H9 (cell line): ENCODE data around the gene FRK. TPM values are rescaled to one million over a fixed set of nuclear protein-coding genes. Genes with fewer than 3 reads are reported as not detected.
"Not testable (repeated sequence)": the region's sequence is repeated elsewhere in the genome, so short reads cannot be mapped to it uniquely, and the experiment has no call there.

ENCODE experiments used
- DNase-seq: peaks from one replicate; pipeline ENCODE4 v3.0.0-alpha.2; 2017
- H2AFZ ChIP-seq: one replicate; pipeline ENCODE4 v1.6.1; 2013; ENCODE audit warnings: mild to moderate bottlenecking, low read length, control low read depth, moderate library complexity
- H2AK5ac ChIP-seq: 2 replicates; pipeline ENCODE4 v1.6.1; 2013; ENCODE audit warnings: low read length, control low read depth, mixed read lengths; ENCODE audit not compliant: insufficient read length
- H2BK120ac ChIP-seq: one replicate; pipeline ENCODE4 v1.6.1; 2013; ENCODE audit warnings: low read depth, mild to moderate bottlenecking, low read length, control low read depth, inconsistent platforms; ENCODE audit not compliant: poor library complexity, severe bottlenecking
- H2BK12ac ChIP-seq: 2 replicates; pipeline ENCODE4 v1.6.1; 2013; ENCODE audit warnings: low read length, control low read depth, mixed read lengths, low read depth; ENCODE audit not compliant: insufficient read length
- H2BK15ac ChIP-seq: 2 replicates; pipeline ENCODE4 v1.6.1; 2013; ENCODE audit warnings: low read depth, low read length, control low read depth
- H2BK20ac ChIP-seq: one replicate; pipeline ENCODE4 v1.6.1; 2013; ENCODE audit warnings: low read depth, mild to moderate bottlenecking, low read length, control low read depth, inconsistent platforms; ENCODE audit not compliant: poor library complexity, severe bottlenecking
- H2BK5ac ChIP-seq: 2 replicates; pipeline ENCODE4 v1.6.1; 2013; ENCODE audit warnings: low read length, control low read depth, mixed read lengths; ENCODE audit not compliant: insufficient read length
- H3K14ac ChIP-seq: 2 replicates; pipeline ENCODE4 v1.6.1; 2013; ENCODE audit warnings: low read length, control low read depth; ENCODE audit not compliant: insufficient read depth
- H3K18ac ChIP-seq: 2 replicates; pipeline ENCODE4 v1.6.1; 2013; ENCODE audit warnings: low read depth, mild to moderate bottlenecking, mixed read lengths, low read length, control low read depth; ENCODE audit not compliant: insufficient read length
- H3K23ac ChIP-seq: 2 replicates; pipeline ENCODE4 v1.6.1; 2013; ENCODE audit warnings: low read length, control low read depth, mixed read lengths, low read depth; ENCODE audit not compliant: insufficient read length
- H3K23me2 ChIP-seq: 2 replicates; pipeline ENCODE4 v1.6.1; 2013; ENCODE audit warnings: low read depth, mild to moderate bottlenecking, mixed read lengths, low read length, control low read depth; ENCODE audit not compliant: insufficient read length, poor library complexity, severe bottlenecking
- H3K27ac ChIP-seq: 2 replicates; pipeline ENCODE4 v1.5.1; 2013; ENCODE audit warnings: low read length, control low read depth, mixed read lengths, low read depth; ENCODE audit not compliant: insufficient read length
- H3K27me3 ChIP-seq: 2 replicates; pipeline ENCODE4 v1.6.1; 2013; ENCODE audit warnings: low read length, control low read depth, inconsistent platforms; ENCODE audit not compliant: insufficient read depth
- H3K4ac ChIP-seq: 2 replicates; pipeline ENCODE4 v1.6.1; 2013; ENCODE audit warnings: low read depth, mild to moderate bottlenecking, control low read depth, inconsistent platforms, low read length, moderate library complexity
- H3K4me1 ChIP-seq: 2 replicates; pipeline ENCODE4 v1.6.1; 2013; ENCODE audit warnings: low read length, control low read depth, inconsistent platforms; ENCODE audit not compliant: insufficient read depth
- H3K4me2 ChIP-seq: 2 replicates; pipeline ENCODE4 v1.6.1; 2013; ENCODE audit warnings: low read length, control low read depth, mixed read lengths; ENCODE audit not compliant: insufficient read length, insufficient read depth
- H3K56ac ChIP-seq: 2 replicates; pipeline ENCODE4 v1.6.1; 2013; ENCODE audit warnings: low read depth, mild to moderate bottlenecking, mixed read lengths, low read length, control low read depth; ENCODE audit not compliant: insufficient read length
- H3K79me1 ChIP-seq: 2 replicates; pipeline ENCODE4 v1.6.1; 2013; ENCODE audit warnings: low read depth, mild to moderate bottlenecking, moderate library complexity, low read length, control low read depth, inconsistent platforms; ENCODE audit not compliant: insufficient read depth, poor library complexity, severe bottlenecking
- H3K79me2 ChIP-seq: 2 replicates; pipeline ENCODE4 v1.6.1; 2013; ENCODE audit warnings: low read length, control low read depth, inconsistent platforms; ENCODE audit not compliant: insufficient read depth
- H3K9ac ChIP-seq: 2 replicates; pipeline ENCODE4 v1.6.1; 2013; ENCODE audit warnings: low read length, control low read depth, mixed read lengths; ENCODE audit not compliant: insufficient read length; ENCODE audit errors: extremely low read depth
- H3K9me3 ChIP-seq: one replicate; pipeline ENCODE4 v1.6.1; 2013; ENCODE audit warnings: low read depth, low read length, inconsistent platforms; ENCODE audit not compliant: control insufficient read depth
- H3T11ph ChIP-seq: one replicate; pipeline ENCODE4 v1.6.1; 2013; ENCODE audit warnings: mild to moderate bottlenecking, low read length, control low read depth, inconsistent platforms
- H4K20me1 ChIP-seq: one replicate; pipeline ENCODE4 v1.6.1; 2013; ENCODE audit not compliant: control insufficient read depth, insufficient read length, insufficient read depth
- H4K5ac ChIP-seq: 2 replicates; pipeline ENCODE4 v1.6.1; 2013; ENCODE audit warnings: low read depth, mild to moderate bottlenecking, mixed read lengths, low read length, control low read depth; ENCODE audit not compliant: insufficient read length
- H4K8ac ChIP-seq: replicated peaks from 2 replicates; pipeline ENCODE4 v1.6.1; 2013; ENCODE audit warnings: low read length, control low read depth, mixed read lengths, low read depth; ENCODE audit not compliant: insufficient read length
- H4K91ac ChIP-seq: 2 replicates; pipeline ENCODE4 v1.6.1; 2013; ENCODE audit warnings: low read depth, mild to moderate bottlenecking, moderate library complexity, mixed read lengths, low read length, control low read depth; ENCODE audit not compliant: insufficient read length
- H3K27ac Mint-ChIP-seq, 3 experiments: 2 replicates in 2 of 3; 3 replicates in 1 of 3; pipeline ENCODE4 v1.8.0; 2020 to 2021; ENCODE audit warnings: mixed read lengths in 3 of 3, mild to moderate bottlenecking in 1 of 3, moderate library complexity in 1 of 3
- H3K27me3 Mint-ChIP-seq: 2 replicates; pipeline ENCODE4 v1.8.0; 2021; ENCODE audit warnings: low read depth, mild to moderate bottlenecking, moderate library complexity, mixed read lengths
- H3K36me3 Mint-ChIP-seq, 3 experiments: 2 replicates in 2 of 3; 3 replicates in 1 of 3; pipeline ENCODE4 v1.8.0; 2020 to 2021; ENCODE audit warnings: low read depth in 3 of 3, mixed read lengths in 3 of 3; ENCODE audit not compliant: insufficient read depth in 1 of 3
- H3K4me1 Mint-ChIP-seq, 2 experiments: 2 replicates each; pipeline ENCODE4 v1.8.0; 2020; ENCODE audit warnings: mixed read lengths in 2 of 2
- H3K4me3 Mint-ChIP-seq, 2 experiments: 2 replicates in 1 of 2; 3 replicates in 1 of 2; pipeline ENCODE4 v1.8.0; 2020 to 2021; ENCODE audit warnings: mild to moderate bottlenecking in 2 of 2, mixed read lengths in 2 of 2, moderate library complexity in 1 of 2
- H3K9me3 Mint-ChIP-seq, 2 experiments: 2 replicates in 1 of 2; 3 replicates in 1 of 2; pipeline ENCODE4 v1.8.0; 2020; ENCODE audit warnings: mild to moderate bottlenecking in 2 of 2, mixed read lengths in 2 of 2, moderate library complexity in 1 of 2
- WGBS: extraction: QIAGEN DNeasy Blood & Tissue Kit; methylation state at CpG from one replicate; pipeline ENCODE4 v1.1.7; 2013; ENCODE audit warnings: missing lambda C conversion rate, low lambda C conversion rate, mixed read lengths; ENCODE audit not compliant: insufficient read length; ENCODE audit errors: extremely low coverage; 5-methylcytosine and 5-hydroxymethylcytosine counted together
- total RNA-seq: library from RNA; stranded (reverse); gene quantifications from 2 replicates; pipeline ENCODE4 v1.2.1, GENCODE V29; 2021
- TF ChIP-seq, protein P1 (sequence below): fragments of 200-600 bp; sonication (generic); conservative IDR thresholded peaks from 3 replicates; pipeline ENCODE4 v1.8.0; 2021; ENCODE audit warnings: antibody characterized with exemption, mild to moderate bottlenecking

Gene FRK
- total RNA-seq, 1 experiment from 2014 or later, result 0.15 TPM

- Histone ChIP-seq H3K9me3 (no peaks in the 10 kb centered on the region), H2BK120ac (no peak overlapping the region), H2BK20ac (no peak overlapping the region), H3K4me2 (no peak overlapping the region), H2BK5ac (no peak overlapping the region), H3T11ph (no peak overlapping the region), H2BK12ac (no peak overlapping the region), H3K23ac (no peak overlapping the region), H2AFZ (no peak overlapping the region), H3K79me1 (no peaks in the 10 kb centered on the region), H3K4ac (no peak overlapping the region), H4K20me1 (no peaks in the 10 kb centered on the region), H2AK5ac (no peak overlapping the region), H3K23me2 (no peaks in the 10 kb centered on the region), H3K14ac (no peak overlapping the region), H2BK15ac (no peak overlapping the region), H4K91ac (no peak overlapping the region), H3K18ac (no peak overlapping the region), H3K4me1 (no peaks in the 10 kb centered on the region), H4K8ac (no peak overlapping the region), H3K56ac (no peak overlapping the region), H3K27ac (no peak overlapping the region), H3K27me3 (no peaks in the 10 kb centered on the region), H4K5ac (no peak overlapping the region), H3K79me2 (no peaks in the 10 kb centered on the region), H3K9ac (no peak overlapping the region)
- WGBS, result no CpG with 5 or more reads among the region's 1 CpG
- TF ChIP-seq, protein P1, sequence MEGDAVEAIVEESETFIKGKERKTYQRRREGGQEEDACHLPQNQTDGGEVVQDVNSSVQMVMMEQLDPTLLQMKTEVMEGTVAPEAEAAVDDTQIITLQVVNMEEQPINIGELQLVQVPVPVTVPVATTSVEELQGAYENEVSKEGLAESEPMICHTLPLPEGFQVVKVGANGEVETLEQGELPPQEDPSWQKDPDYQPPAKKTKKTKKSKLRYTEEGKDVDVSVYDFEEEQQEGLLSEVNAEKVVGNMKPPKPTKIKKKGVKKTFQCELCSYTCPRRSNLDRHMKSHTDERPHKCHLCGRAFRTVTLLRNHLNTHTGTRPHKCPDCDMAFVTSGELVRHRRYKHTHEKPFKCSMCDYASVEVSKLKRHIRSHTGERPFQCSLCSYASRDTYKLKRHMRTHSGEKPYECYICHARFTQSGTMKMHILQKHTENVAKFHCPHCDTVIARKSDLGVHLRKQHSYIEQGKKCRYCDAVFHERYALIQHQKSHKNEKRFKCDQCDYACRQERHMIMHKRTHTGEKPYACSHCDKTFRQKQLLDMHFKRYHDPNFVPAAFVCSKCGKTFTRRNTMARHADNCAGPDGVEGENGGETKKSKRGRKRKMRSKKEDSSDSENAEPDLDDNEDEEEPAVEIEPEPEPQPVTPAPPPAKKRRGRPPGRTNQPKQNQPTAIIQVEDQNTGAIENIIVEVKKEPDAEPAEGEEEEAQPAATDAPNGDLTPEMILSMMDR, result no peak
- H3K4me1 Mint-ChIP-seq, result no peaks in the 10 kb centered on the region
- H3K9me3 Mint-ChIP-seq, result peaks cover 12 to 19% of the 10 kb centered on the region in 2 experiments
- H3K27me3 Mint-ChIP-seq, result no peaks in the 10 kb centered on the region
- no peak for DNase-seq
- H3K36me3 Mint-ChIP-seq, result peaks cover 0 to 2% (median 0%) of the 10 kb centered on the region in 3 experiments; a peak in 3 of 7 replicates
- H3K4me3 Mint-ChIP-seq, result no peak overlapping the region
- no peak overlapping the region for H3K27ac Mint-ChIP-seq
These were observed 115.4 kb downstream of the FRK start for GRCh38 chr6:115945306-115945705.

GRCh38 chr6:115944829-115945228 lies 115.9 kb downstream of the FRK start:
- not testable (repeated sequence) for H3K9me3 ChIP-seq, H3K18ac ChIP-seq, H3T11ph ChIP-seq, H2BK20ac ChIP-seq, H4K8ac ChIP-seq, H3K4me2 ChIP-seq, H4K5ac ChIP-seq, H2AFZ ChIP-seq, H2BK12ac ChIP-seq, H3K36me3 Mint-ChIP-seq, H3K27me3 ChIP-seq, H3K4me1 Mint-ChIP-seq, H3K4me1 ChIP-seq, H2BK15ac ChIP-seq, H2BK5ac ChIP-seq, DNase-seq, H4K20me1 ChIP-seq, H3K23me2 ChIP-seq, H3K9ac ChIP-seq, H3K14ac ChIP-seq, H3K56ac ChIP-seq, H3K4ac ChIP-seq, H3K4me3 Mint-ChIP-seq, H3K79me1 ChIP-seq, H4K91ac ChIP-seq, H2BK120ac ChIP-seq, H3K27ac ChIP-seq, H3K27ac Mint-ChIP-seq, H2AK5ac ChIP-seq, H3K23ac ChIP-seq, H3K27me3 Mint-ChIP-seq, H3K79me2 ChIP-seq
- peaks cover 11 to 19% of the 10 kb centered on the region in 2 experiments for H3K9me3 Mint-ChIP-seq
